ENCODE results near the gene ZBTB44. TPM values are rescaled to one million over a fixed set of nuclear protein-coding genes. Genes with fewer than 3 reads are reported as not detected.
A peak's percentile ranks its signal among the peaks of the same experiment; 100 is the strongest.

Gene ZBTB44, protein sequence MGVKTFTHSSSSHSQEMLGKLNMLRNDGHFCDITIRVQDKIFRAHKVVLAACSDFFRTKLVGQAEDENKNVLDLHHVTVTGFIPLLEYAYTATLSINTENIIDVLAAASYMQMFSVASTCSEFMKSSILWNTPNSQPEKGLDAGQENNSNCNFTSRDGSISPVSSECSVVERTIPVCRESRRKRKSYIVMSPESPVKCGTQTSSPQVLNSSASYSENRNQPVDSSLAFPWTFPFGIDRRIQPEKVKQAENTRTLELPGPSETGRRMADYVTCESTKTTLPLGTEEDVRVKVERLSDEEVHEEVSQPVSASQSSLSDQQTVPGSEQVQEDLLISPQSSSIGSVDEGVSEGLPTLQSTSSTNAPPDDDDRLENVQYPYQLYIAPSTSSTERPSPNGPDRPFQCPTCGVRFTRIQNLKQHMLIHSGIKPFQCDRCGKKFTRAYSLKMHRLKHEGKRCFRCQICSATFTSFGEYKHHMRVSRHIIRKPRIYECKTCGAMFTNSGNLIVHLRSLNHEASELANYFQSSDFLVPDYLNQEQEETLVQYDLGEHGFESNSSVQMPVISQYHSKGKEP
- total RNA-seq: 27.7 and 41.5 TPM in 2 replicates

DNA sequence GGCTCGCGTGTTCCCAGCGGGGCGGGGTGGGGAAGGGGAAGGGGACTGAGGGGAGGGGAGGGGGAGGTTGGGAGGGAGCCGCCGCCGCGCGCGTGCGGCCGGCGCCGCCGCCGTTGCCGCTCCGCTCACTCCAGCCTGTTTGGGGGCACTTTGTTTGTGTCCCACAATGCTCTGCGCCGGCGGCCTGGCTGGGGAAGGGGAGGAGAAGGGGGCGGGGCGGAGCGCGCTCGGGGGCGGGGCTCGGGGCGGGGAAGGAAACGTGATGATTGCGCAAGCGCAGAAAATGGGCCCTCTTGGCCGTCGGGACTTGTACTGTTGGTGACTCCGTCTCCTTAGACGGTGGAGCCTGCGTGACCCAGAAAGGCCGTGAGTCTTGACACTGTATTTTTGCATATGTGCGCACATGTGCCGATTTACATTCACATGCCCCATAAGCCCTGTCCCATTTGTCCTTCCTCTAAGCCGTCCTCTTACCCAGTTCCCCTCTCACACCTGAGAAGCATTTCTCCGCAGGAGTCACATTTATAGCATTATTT, at the start of gene ZBTB44:
Gene ZBTB44 (minus strand): TSS at position 168 of the 536 bp plus-strand sequence. CDS start 53,044 bp downstream, outside the sequence.
- TF ChIP-seq, protein P1, sequence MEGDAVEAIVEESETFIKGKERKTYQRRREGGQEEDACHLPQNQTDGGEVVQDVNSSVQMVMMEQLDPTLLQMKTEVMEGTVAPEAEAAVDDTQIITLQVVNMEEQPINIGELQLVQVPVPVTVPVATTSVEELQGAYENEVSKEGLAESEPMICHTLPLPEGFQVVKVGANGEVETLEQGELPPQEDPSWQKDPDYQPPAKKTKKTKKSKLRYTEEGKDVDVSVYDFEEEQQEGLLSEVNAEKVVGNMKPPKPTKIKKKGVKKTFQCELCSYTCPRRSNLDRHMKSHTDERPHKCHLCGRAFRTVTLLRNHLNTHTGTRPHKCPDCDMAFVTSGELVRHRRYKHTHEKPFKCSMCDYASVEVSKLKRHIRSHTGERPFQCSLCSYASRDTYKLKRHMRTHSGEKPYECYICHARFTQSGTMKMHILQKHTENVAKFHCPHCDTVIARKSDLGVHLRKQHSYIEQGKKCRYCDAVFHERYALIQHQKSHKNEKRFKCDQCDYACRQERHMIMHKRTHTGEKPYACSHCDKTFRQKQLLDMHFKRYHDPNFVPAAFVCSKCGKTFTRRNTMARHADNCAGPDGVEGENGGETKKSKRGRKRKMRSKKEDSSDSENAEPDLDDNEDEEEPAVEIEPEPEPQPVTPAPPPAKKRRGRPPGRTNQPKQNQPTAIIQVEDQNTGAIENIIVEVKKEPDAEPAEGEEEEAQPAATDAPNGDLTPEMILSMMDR (IDR thresholded peaks at IDR 0.05; ENCODE audit: insufficient read depth, low read depth, low read length): no peak
- H3K4me3 ChIP-seq (ENCODE audit: low read depth, low read length): peak within 1 kb of the TSS; percentile 83
- peak; percentile 89 for DNase-seq (ENCODE audit: low read depth)

DNA sequence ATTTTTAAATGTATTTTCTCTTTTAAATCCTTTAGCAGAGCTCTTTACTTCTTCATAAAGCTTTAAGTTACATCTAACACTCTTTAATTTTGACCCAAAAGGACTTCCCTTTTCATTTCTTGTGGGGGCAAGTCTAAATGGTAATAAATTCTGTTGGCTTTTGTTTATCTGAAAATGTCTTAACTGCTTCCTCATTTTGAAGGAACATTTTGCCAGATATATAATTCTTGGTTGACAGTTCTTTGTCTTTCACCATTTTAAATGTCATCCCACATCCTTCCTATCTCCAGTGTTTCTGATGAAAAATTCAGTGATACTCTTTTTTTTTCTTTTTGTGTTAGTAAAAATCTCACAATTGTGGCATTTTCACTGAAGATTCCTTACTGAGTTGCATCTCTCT, 44.7 kb upstream of the ZBTB44 start:
- no peak for DNase-seq (ENCODE audit: low read depth)
- TF ChIP-seq, protein P1 (IDR thresholded peaks at IDR 0.05; ENCODE audit: insufficient read depth, low read depth, low read length): no peak
- H3K4me3 ChIP-seq (ENCODE audit: low read depth, low read length): no peak overlapping the region

DNA sequence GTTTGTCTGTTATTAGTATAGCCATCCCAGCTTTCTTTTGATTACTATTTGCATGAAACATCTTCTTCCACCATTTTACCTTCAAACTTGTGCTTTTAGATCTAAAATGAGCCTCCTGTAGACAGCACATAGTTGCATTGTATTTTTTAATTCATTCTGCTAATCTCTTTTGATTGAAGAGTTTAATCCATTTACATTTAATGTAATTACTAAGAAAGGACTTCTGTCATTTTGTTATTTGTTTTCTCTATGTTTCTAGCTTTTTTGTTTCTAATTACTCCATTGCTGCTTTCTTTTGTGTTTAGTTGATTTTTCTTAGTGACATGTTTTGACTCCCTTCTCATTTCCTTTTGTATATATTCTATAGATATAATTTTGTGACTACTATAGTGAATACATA, 43.7 kb upstream of the ZBTB44 start:
- TF ChIP-seq, protein P1 (IDR thresholded peaks at IDR 0.05; ENCODE audit: insufficient read depth, low read depth, low read length): no peak
- H3K4me3 ChIP-seq (ENCODE audit: low read depth, low read length): no peak overlapping the region
- no peak for DNase-seq (ENCODE audit: low read depth)

DNA sequence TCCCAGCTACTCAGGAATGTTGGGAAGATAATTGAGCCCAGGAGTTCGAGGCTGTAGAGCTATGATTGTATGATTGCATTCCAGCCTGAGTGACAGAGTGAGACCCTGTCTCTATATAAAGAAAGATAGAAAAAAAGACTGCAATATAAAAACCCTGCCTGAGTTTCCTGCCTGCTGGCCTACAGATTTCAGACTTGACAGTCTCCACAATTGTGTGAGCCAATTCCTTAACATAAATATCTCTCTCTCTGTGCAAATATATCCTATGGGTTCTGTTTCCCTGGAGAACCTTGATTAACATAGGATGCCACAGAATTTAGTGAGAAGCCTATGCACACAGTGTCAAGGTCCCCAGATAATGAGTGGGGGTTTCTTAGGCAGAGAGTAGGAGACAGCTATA, 32.5 kb upstream of the ZBTB44 start:
- TF ChIP-seq, protein P1 (IDR thresholded peaks at IDR 0.05; ENCODE audit: insufficient read depth, low read depth, low read length): no peak
- no peak for DNase-seq (ENCODE audit: low read depth)
- H3K4me3 ChIP-seq (ENCODE audit: low read depth, low read length): no peak overlapping the region

DNA sequence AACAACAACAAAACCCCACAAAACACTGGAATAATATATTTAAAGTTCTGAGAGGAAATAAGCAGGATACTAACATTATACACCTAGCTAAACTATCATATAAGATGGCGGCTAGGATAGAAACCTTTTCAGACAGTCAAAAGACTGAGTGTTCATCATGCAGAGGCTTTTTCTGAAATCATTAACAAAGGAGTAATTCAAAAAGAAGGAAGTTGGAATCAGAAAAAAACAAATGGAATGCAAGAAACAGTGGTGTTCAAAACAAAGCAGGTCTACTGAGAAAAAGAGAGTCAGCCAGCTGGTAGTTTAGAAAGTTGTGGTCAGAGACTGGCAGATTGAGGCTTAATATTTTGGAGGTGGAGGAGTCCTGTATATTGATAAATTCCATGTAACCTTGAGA, 30.1 kb upstream of the ZBTB44 start:
- TF ChIP-seq, protein P1 (IDR thresholded peaks at IDR 0.05; ENCODE audit: insufficient read depth, low read depth, low read length): no peak
- no peak overlapping the region for H3K4me3 ChIP-seq (ENCODE audit: low read depth, low read length)
- DNase-seq (ENCODE audit: low read depth): no peak

DNA sequence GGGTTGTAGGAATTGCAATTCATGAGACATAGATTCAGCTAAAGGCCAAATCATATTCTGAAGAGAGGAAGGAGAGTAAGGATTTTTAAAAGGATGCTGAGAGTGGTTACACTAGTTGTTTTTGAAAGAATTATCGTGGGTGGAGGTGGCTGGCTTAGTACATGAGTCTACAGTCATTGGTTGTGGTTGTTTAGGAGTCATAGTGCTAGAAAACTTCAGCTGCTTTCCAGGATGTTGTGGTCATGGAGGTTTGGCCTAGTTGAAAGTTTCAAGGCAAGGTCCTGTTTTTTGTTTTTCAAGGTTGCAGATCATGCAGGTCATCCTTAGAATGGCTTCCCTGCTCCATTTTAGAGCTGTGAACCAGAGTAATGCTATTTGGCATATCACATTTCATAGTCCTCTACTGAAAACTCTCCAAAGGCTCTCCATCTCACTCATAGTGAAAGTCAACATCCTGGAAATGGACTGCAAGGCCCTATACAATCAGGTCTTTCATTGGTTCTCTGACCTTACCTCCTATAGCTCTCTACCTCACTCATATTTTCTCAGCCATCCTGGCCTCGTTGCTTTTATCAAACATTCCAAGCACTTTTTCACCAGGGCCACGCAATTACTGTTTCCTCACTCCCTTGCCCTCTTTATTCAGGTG, 26.1 kb upstream of the ZBTB44 start:
- no peak for DNase-seq (ENCODE audit: low read depth)
- H3K4me3 ChIP-seq (ENCODE audit: low read depth, low read length): no peak overlapping the region
- TF ChIP-seq, protein P1 (IDR thresholded peaks at IDR 0.05; ENCODE audit: insufficient read depth, low read depth, low read length): no peak
